Mucosa of descending colon (tissue), 3 donors: ENCODE data around the gene ARSB. TPM values are rescaled to one million over a fixed set of nuclear protein-coding genes. Genes with fewer than 3 reads are reported as not detected.

Source experiments
- ATAC-seq: fragments of 200-7000 bp; cut with Tn5 transposase; one replicate; pipeline ENCODE4 v1.9.1; 2020; ENCODE audit warnings: mild to moderate bottlenecking, moderate library complexity
- DNase-seq, 3 donors: peaks; one replicate each; pipeline ENCODE4 v3.0.0-alpha.2; 2020
- H3K36me3 ChIP-seq: fragments of 200-600 bp; one replicate; pipeline ENCODE4 v1.8.0; 2021; ENCODE audit warnings: low read depth, mild to moderate bottlenecking
- H3K4me1 ChIP-seq: fragments of 200-600 bp; one replicate; pipeline ENCODE4 v1.8.0; 2021; ENCODE audit warnings: low read depth, mild to moderate bottlenecking
- H3K4me3 ChIP-seq: fragments of 200-600 bp; one replicate; pipeline ENCODE4 v1.8.0; 2021; ENCODE audit warnings: mild to moderate bottlenecking
- H3K9me3 ChIP-seq: fragments of 200-600 bp; one replicate; pipeline ENCODE4 v1.8.0; 2021; ENCODE audit warnings: mild to moderate bottlenecking
- CTCF ChIP-seq: fragments of 200-600 bp; IDR thresholded peaks from one replicate; pipeline ENCODE4 v1.8.0; 2022; ENCODE audit warnings: antibody characterized with exemption, mild to moderate bottlenecking
- intact Hi-C, 2 donors: fragments of 100-400 bp; cut with DNase I in 1 of 2; cut with micrococcal nuclease in 1 of 2; formaldehyde crosslinking; loops; one replicate each; pipeline versions ENCODE4 v1.11.0 to v1.11.1; 2022; cut with DNase I, micrococcal nuclease
- total RNA-seq, 3 donors: library from RNA; stranded (reverse); fragmentation: NEBNext Ultra II Directional in 2 of 3; extraction: Animal tissue kit (Norgen Biotek cat#: 25700) in 2 of 3; gene quantifications; one replicate each; pipeline versions ENCODE4 v1.2.1 to v1.2.4, GENCODE V29; 2021 to 2023
- donor health status: DM: no; HTN: no; CAD: no; lungs with moderate emphysema.
- donor health status: DM: no; HTN: no; CAD: no.
- donor health status: DM: no; HTN: yes; CAD: no.

Gene ARSB
- total RNA-seq, 3 donors from 2014 or later, result 8.1 to 14.4 (median 14.1) TPM

GRCh38 chr5:78758169-78758839, 226.8 kb downstream of the ARSB start:
- no peak for DNase-seq
- Histone ChIP-seq H3K4me3 (no peak overlapping the region), H3K9me3 (no peaks in the 10 kb centered on the region), H3K4me1 (no peaks in the 10 kb centered on the region), H3K36me3 (no peaks in the 10 kb centered on the region)
- intact Hi-C loops, result no loop called here
- no peak for ATAC-seq
- no peak for TF ChIP-seq CTCF

GRCh38 chr5:78757269-78758053, 227.6 kb downstream of the ARSB start:
- intact Hi-C loops, result no loop called here
- no peak for DNase-seq
- Histone ChIP-seq H3K4me1 (no peaks in the 10 kb centered on the region), H3K4me3 (no peak overlapping the region), H3K9me3 (no peaks in the 10 kb centered on the region), H3K36me3 (no peaks in the 10 kb centered on the region)
- peak; percentile 30 for ATAC-seq
- no peak for TF ChIP-seq CTCF

- Histone ChIP-seq H3K4me1 (no peaks in the 10 kb centered on the region), H3K4me3 (no peak overlapping the region), H3K36me3 (no peaks in the 10 kb centered on the region), H3K9me3 (no peaks in the 10 kb centered on the region)
- no peak for TF ChIP-seq CTCF
- intact Hi-C loops, result no loop called here
- no peak for DNase-seq
- no peak for ATAC-seq
Measured at GRCh38 chr5:78756858-78757257, 228.3 kb downstream of the ARSB start.

- no peaks in the 10 kb centered on the region for H3K36me3 ChIP-seq
- no peak for TF ChIP-seq CTCF
- no peak overlapping the region for H3K4me3 ChIP-seq
- DNase-seq (no peak), ATAC-seq (no peak)
- intact Hi-C loops, result no loop called here
- no peaks in the 10 kb centered on the region for H3K9me3 ChIP-seq
- no peaks in the 10 kb centered on the region for H3K4me1 ChIP-seq
Measured at GRCh38 chr5:78755822-78756429, 229.2 kb downstream of the ARSB start.

GRCh38 chr5:78754655-78755054, 230.5 kb downstream of the ARSB start:
- H3K4me3 ChIP-seq, result no peak overlapping the region
- H3K9me3 ChIP-seq, result no peaks in the 10 kb centered on the region
- no peak for DNase-seq
- no peaks in the 10 kb centered on the region for H3K4me1 ChIP-seq
- no peak for ATAC-seq
- TF ChIP-seq CTCF, result no peak
- intact Hi-C loops, result no loop called here
- H3K36me3 ChIP-seq, result no peaks in the 10 kb centered on the region
